ENCODE data around the gene PTPN4. TPM values are rescaled to one million over a fixed set of nuclear protein-coding genes. Genes with fewer than 3 reads are reported as not detected.
"Not testable (repeated sequence)": the region's sequence is repeated elsewhere in the genome, so short reads cannot be mapped to it uniquely, and the experiment has no call there.

The PTPN4 gene
- total RNA-seq, 1 donor from 2014 or later, result 45.4 TPM

DNA sequence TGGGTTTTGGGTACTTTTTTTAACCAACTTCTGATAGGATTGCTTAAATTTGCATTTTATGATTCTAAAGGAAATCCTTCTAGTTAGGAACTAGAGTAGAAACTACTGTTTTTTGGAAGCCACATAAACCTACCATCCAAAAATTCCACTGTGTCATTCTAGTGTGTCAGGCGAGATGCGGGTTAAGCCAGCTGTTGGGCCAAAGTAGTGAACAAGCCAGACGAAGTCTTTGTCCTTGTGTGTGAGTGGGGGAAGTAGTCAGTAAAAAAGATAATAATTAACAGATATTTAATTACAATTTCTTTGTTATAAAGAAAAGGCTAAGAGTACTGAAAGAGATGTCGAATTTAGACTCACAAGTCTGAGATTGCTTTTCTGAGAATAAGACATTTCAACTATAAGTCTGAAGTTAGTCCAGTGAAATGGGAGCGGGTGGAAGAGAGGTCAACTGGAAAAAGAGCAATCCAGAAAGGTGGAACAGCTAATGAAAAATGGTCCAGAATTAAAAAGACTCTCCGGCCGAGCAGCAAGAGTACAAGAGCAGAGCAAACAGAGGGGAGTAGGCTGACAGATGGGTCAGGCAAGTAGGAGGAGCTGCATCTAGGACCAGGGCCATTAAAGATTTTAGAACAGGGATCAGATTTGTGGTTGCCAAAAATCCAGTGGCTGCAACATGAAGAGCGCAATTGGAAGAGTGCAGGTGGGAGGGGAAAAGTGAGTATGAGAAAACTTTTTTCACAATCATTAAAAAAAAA lies 254.7 kb downstream of the PTPN4 start:
- no peaks in the 10 kb centered on the region for H3K27me3 ChIP-seq (ENCODE audit: low read depth)
- peak overlapping the region; percentile 99 for H3K4me3 ChIP-seq
- no peak for DNase-seq
- H3K9me3 ChIP-seq (replicated peaks), result no peaks in the 10 kb centered on the region
- peak overlapping the region; percentile 29 for H3K27ac ChIP-seq (replicated peaks)
- intact Hi-C loops (cut with micrococcal nuclease), result no loop called here
- H3K36me3 ChIP-seq, result no peaks in the 10 kb centered on the region
- TF ChIP-seq, protein P1, sequence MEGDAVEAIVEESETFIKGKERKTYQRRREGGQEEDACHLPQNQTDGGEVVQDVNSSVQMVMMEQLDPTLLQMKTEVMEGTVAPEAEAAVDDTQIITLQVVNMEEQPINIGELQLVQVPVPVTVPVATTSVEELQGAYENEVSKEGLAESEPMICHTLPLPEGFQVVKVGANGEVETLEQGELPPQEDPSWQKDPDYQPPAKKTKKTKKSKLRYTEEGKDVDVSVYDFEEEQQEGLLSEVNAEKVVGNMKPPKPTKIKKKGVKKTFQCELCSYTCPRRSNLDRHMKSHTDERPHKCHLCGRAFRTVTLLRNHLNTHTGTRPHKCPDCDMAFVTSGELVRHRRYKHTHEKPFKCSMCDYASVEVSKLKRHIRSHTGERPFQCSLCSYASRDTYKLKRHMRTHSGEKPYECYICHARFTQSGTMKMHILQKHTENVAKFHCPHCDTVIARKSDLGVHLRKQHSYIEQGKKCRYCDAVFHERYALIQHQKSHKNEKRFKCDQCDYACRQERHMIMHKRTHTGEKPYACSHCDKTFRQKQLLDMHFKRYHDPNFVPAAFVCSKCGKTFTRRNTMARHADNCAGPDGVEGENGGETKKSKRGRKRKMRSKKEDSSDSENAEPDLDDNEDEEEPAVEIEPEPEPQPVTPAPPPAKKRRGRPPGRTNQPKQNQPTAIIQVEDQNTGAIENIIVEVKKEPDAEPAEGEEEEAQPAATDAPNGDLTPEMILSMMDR (IDR thresholded peaks at IDR 0.05; ENCODE audit: borderline replicate concordance), result no peak
- H3K4me1 ChIP-seq, result peaks cover 34% of the 10 kb centered on the region

DNA sequence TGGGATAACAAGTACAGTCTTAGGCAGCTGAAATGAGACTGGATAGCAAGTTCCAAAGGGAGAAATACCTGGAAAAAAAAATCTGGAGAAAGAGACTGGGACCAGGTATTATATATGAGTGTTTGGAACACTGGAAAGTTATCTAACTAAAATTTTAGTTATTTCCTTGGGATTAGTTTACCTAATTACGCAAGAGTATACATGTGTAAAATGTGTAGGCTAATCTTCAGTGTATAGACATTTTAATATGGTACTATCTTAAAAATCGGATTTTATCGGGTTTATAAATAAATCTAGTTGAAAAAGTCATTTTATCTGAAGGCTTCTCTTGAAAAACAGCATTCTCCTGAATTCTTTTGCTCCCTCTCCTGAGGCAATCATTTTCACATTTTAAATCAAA lies 257.1 kb downstream of the PTPN4 start:
- H3K27me3 ChIP-seq (ENCODE audit: low read depth), result no peaks in the 10 kb centered on the region
- no peak overlapping the region for H3K4me3 ChIP-seq
- no peaks in the 10 kb centered on the region for H3K9me3 ChIP-seq (replicated peaks)
- no peak overlapping the region for H3K27ac ChIP-seq (replicated peaks)
- intact Hi-C loops (cut with micrococcal nuclease), result no loop called here
- H3K4me1 ChIP-seq, result peaks cover 31% of the 10 kb centered on the region
- TF ChIP-seq, protein P1 (IDR thresholded peaks at IDR 0.05; ENCODE audit: borderline replicate concordance), result no peak
- DNase-seq, result no peak
- no peaks in the 10 kb centered on the region for H3K36me3 ChIP-seq

DNA sequence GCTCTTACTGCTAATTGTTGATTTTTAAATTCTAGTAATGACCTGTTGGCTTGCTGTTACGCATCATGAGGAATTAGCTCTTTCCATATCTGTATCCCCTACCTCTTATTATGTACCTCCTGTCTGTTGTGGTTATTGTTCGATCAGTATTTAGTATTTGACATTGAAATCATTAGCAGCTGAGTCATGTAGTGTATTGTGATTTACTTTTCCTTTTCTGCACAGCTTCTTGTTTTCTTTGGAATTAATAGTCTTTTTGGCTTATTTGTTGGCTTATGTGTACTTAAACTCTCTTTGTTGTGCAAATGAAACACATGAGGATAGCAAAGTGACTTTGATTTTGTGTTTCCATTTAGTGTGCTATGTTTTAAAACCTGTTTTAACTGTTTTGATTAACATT lies 257.5 kb downstream of the PTPN4 start:
- H3K27me3 ChIP-seq (ENCODE audit: low read depth), result no peaks in the 10 kb centered on the region
- H3K4me3 ChIP-seq, result no peak overlapping the region
- TF ChIP-seq, protein P1 (IDR thresholded peaks at IDR 0.05; ENCODE audit: borderline replicate concordance), result no peak
- no peak for DNase-seq
- intact Hi-C loops (cut with micrococcal nuclease), result no loop called here
- H3K36me3 ChIP-seq, result no peaks in the 10 kb centered on the region
- H3K4me1 ChIP-seq, result peaks cover 27% of the 10 kb centered on the region
- no peaks in the 10 kb centered on the region for H3K9me3 ChIP-seq (replicated peaks)
- H3K27ac ChIP-seq (replicated peaks), result no peak overlapping the region

DNA sequence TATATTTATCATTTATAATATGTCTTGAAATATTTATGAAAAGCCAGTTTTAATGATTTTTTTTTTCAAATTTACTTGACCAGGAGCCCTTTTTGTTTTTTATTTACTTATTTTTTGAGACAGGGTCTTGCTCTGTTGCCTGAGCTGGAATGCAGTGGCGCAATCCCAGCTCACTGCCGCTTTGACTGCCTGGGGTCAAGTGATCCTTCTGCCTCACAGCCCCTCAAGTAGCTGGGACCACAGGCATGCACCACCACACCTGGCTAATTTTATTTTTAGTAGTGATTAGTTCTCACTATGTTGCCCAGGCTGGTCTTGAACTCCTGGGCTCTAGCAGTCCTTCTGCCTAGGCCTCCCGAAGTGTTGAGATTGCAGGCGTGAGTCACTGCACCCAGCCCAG lies 258.8 kb downstream of the PTPN4 start:
- H3K4me3 ChIP-seq, result no peak overlapping the region
- peaks cover 16% of the 10 kb centered on the region for H3K4me1 ChIP-seq
- no peak overlapping the region for H3K27ac ChIP-seq (replicated peaks)
- H3K27me3 ChIP-seq (ENCODE audit: low read depth), result no peaks in the 10 kb centered on the region
- TF ChIP-seq, protein P1 (IDR thresholded peaks at IDR 0.05; ENCODE audit: borderline replicate concordance), result no peak
- no peaks in the 10 kb centered on the region for H3K36me3 ChIP-seq
- intact Hi-C loops (cut with micrococcal nuclease), result no loop called here
- peaks cover 7% of the 10 kb centered on the region for H3K9me3 ChIP-seq (replicated peaks)
- DNase-seq, result no peak

DNA sequence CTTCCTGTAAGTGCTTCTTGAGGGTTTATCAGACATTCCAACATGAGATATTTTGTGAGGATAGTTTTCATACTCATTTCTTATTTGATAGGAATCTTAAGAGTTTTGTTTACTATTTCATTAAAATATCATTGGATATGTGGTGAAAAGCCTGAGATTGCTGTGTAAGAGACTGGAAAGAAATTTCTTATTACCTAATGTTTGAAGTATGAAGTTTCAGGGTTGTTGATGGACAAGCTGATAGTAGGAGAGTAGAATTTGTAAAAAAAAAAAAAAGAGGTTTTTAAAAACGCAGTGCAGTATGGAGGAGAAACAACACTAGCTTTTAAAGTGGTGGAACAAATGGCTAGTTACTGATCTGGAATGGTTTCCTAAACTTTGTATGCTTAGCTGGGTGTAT lies 260.8 kb downstream of the PTPN4 start:
- DNase-seq, result no peak
- Histone ChIP-seq H3K27ac (replicated peaks) (no peak overlapping the region), H3K4me3 (no peak overlapping the region), H3K9me3 (replicated peaks) (peaks cover 16% of the 10 kb centered on the region), H3K4me1 (peaks cover 5% of the 10 kb centered on the region), H3K36me3 (peaks cover 5% of the 10 kb centered on the region), H3K27me3 (ENCODE audit: low read depth) (no peaks in the 10 kb centered on the region)
- TF ChIP-seq, protein P1 (IDR thresholded peaks at IDR 0.05; ENCODE audit: borderline replicate concordance), result no peak
- intact Hi-C loops (cut with micrococcal nuclease), result no loop called here

DNA sequence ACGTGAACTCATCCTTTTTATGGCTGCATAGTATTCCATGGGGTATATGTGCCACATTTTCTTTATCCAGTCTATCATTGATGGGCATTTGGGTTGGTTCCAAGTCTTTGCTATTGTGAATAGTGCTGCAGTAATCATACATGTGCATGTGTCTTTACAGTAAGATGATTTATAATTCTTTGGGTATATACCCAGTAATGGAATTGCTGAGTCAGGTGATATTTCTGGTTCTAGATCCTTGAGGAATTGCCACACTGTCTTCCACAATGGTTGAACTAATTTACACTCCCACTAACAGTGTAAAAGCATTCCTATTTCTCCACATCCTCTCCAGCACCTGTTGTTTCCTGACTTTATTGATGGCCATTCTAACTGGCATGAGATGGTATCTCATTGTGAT lies 262.8 kb downstream of the PTPN4 start:
- H3K4me1 ChIP-seq; intact Hi-C loops (cut with micrococcal nuclease); H3K27me3 ChIP-seq (ENCODE audit: low read depth); DNase-seq; H3K4me3 ChIP-seq; H3K27ac ChIP-seq (replicated peaks); H3K36me3 ChIP-seq: not testable (repeated sequence)
- H3K9me3 ChIP-seq (replicated peaks), result peaks cover 16% of the 10 kb centered on the region
